Heart left ventricle (tissue), 16 donors: Measurements from ENCODE around the gene ATP1B2. TPM values are rescaled to one million over a fixed set of nuclear protein-coding genes. Genes with fewer than 3 reads are reported as not detected.
"Not testable (repeated sequence)": the region's sequence is repeated elsewhere in the genome, so short reads cannot be mapped to it uniquely, and the experiment has no call there.

Experiments
- ATAC-seq, 4 donors: fragments of 200-7000 bp; cut with Tn5 transposase; one replicate each; pipeline ENCODE4 v1.9.1; 2020 to 2022; ENCODE audit warnings: moderate library complexity in 4 of 4, mild to moderate bottlenecking in 3 of 4, moderate number of reproducible peaks in 1 of 4
- DNase-seq, 5 donors: peaks; one replicate each; pipeline ENCODE4 v3.0.0-alpha.2; 2020
- H3K27ac ChIP-seq, 12 donors: fragments of 200-600 bp; sonication (generic) in 4 of 12; one replicate each; pipeline versions ENCODE4 v1.5.0 to v1.8.0; 2016 to 2022; ENCODE audit warnings: mild to moderate bottlenecking in 2 of 12
- H3K27me3 ChIP-seq, 9 donors: fragments of 200-600 bp; sonication (generic) in 2 of 9; one replicate each; pipeline versions ENCODE4 v1.5.1 to v1.8.0; 2016 to 2022; ENCODE audit warnings: mild to moderate bottlenecking in 3 of 9
- H3K36me3 ChIP-seq, 9 donors: fragments of 200-600 bp; sonication (generic) in 2 of 9; one replicate each; pipeline versions ENCODE4 v1.5.0 to v1.8.0; 2018 to 2022; ENCODE audit warnings: mild to moderate bottlenecking in 2 of 9
- H3K4me1 ChIP-seq, 12 donors: fragments of 200-600 bp; sonication (generic) in 4 of 12; one replicate each; pipeline versions ENCODE4 v1.5.0 to v1.8.0; 2016 to 2022; ENCODE audit warnings: mild to moderate bottlenecking in 3 of 12
- H3K4me3 ChIP-seq, 12 donors: fragments of 200-600 bp; sonication (generic) in 4 of 12; one replicate each; pipeline versions ENCODE4 v1.5.0 to v1.8.0; 2017 to 2022; ENCODE audit warnings: mild to moderate bottlenecking in 9 of 12, moderate library complexity in 4 of 12
- H3K9me3 ChIP-seq, 12 donors: fragments of 200-600 bp; sonication (generic) in 4 of 12; one replicate each; pipeline versions ENCODE4 v1.5.0 to v1.8.0; 2016 to 2022; ENCODE audit warnings: mild to moderate bottlenecking in 1 of 12
- POLR2A ChIP-seq, 2 donors: fragments of 450-650 bp; IDR thresholded peaks; one replicate each; pipeline ENCODE4 v1.6.1; 2017; ENCODE audit warnings: antibody characterized with exemption in 2 of 2, mild to moderate bottlenecking in 2 of 2, moderate library complexity in 2 of 2
- WGBS, 4 donors: extraction: QIAGEN DNeasy Blood & Tissue Kit in 2 of 4; methylation state at CpG; one replicate each; pipeline versions ENCODE4 v1.1.5 to v1.1.7; 2013 to 2018; 5-methylcytosine and 5-hydroxymethylcytosine counted together
- intact Hi-C, 10 donors: fragments of 100-400 bp; cut with DNase I; formaldehyde crosslinking; loops; one replicate each; pipeline versions ENCODE4 v1.11.1 to v1.14.2; 2022
- polyA plus RNA-seq, 2 donors: library from polyadenylated mRNA; stranded (reverse); fragments of 200-250 nt; gene quantifications; one replicate each; pipeline ENCODE4 v1.2.3, GENCODE V29; 2013
- total RNA-seq, 9 donors: library from RNA; depleted of rRNA in 2 of 9; stranded (reverse); fragments of >200 nt in 2 of 9; fragmentation: NEBNext Ultra II Directional in 3 of 9; extraction: Animal tissue kit (Norgen Biotek cat#: 25700) in 3 of 9; gene quantifications; one replicate each; pipeline versions ENCODE4 v1.1.0 to v1.2.4, GENCODE V29; 2016 to 2023
- TF ChIP-seq, protein P1 (sequence below), 12 donors: fragments of 200-600 bp; sonication (generic) in 4 of 12; IDR thresholded peaks; one replicate each; pipeline versions ENCODE4 v1.5.0 to v1.8.0; 2018 to 2022; ENCODE audit warnings: antibody characterized with exemption in 12 of 12, mild to moderate bottlenecking in 5 of 12
- donor health status: ischemic (EF 13 %, LVEDD 7.1; RV severe dilation, severe dysfunction).
- donor health status: healthy with polysubstance abuse.
- donor health status: DM: no; HTN: yes; CAD: no.
- donor health status: DM: no; HTN: no; CAD: no.
- donor health status: ischemic (EF 25% LVEDD 6.9; RV normal size, moderate dysfunction).
- donor health status: ischemic (EF 25% LVEDD 5.7; RV mildly dilated, moderate dysfunction).
- donor health status: healthy.
- donor health status: DM: yes; HTN: yes; CAD: no.
- donor health status: ischemic (EF 35%, LVEDD 5.7; RV mildly dilated, moderate dysfunction).
- donor health status: nonischemic (EF 11% LVEDD 7.7; RV severe dilation, severe dysfunction).
- donor health status: DM: yes; HTN: yes; CAD: no.
- donor health status: PGD.
- donor health status: ischemic (EF 29% LVEDD 5.4; RV normal size, mild dysfunction).
- donor health status: nonischemic (EF 23%, LVEDD 6.1; RV moderate dilation, normal function).

Gene ATP1B2
- total and polyA plus RNA-seq, 11 donors, result 0.60 to 6.6 (median 2.9) TPM

DNA sequence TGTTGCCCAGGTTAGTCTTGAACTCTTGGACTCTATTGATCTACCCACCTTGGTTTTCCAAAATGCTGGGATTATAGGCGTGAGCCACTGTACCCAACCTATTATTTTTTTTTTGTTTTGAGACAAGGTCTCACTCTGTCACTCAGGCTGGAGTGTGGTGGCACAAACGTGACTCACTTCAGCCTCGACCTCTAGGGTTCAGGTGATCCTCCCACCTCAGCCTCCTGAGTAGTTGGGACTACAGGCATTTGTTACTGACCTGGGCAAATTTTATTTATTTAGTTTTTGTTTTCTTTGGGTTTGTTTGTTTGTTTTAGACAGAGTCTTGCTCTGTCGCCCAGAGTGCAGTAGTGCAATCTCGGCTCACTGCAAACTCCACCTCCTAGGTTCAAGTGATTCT lies 27.1 kb upstream of the ATP1B2 start:
- ATAC-seq (no peak), DNase-seq (no peak)
- peaks cover 0 to 16% (median 10%) of the 10 kb centered on the region in 12 donors for H3K4me1 ChIP-seq
- intact Hi-C loops, result no loop called here
- H3K9me3 ChIP-seq, result no peaks in the 10 kb centered on the region
- H3K27ac ChIP-seq, result no peak overlapping the region
- no peaks in the 10 kb centered on the region for H3K27me3 ChIP-seq
- TF ChIP-seq, protein P1, sequence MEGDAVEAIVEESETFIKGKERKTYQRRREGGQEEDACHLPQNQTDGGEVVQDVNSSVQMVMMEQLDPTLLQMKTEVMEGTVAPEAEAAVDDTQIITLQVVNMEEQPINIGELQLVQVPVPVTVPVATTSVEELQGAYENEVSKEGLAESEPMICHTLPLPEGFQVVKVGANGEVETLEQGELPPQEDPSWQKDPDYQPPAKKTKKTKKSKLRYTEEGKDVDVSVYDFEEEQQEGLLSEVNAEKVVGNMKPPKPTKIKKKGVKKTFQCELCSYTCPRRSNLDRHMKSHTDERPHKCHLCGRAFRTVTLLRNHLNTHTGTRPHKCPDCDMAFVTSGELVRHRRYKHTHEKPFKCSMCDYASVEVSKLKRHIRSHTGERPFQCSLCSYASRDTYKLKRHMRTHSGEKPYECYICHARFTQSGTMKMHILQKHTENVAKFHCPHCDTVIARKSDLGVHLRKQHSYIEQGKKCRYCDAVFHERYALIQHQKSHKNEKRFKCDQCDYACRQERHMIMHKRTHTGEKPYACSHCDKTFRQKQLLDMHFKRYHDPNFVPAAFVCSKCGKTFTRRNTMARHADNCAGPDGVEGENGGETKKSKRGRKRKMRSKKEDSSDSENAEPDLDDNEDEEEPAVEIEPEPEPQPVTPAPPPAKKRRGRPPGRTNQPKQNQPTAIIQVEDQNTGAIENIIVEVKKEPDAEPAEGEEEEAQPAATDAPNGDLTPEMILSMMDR (IDR thresholded peaks at IDR 0.05), result no peak
- TF ChIP-seq POLR2A (IDR thresholded peaks at IDR 0.05), result no peak
- H3K36me3 ChIP-seq, result peaks cover 0 to 9% (median 5%) of the 10 kb centered on the region in 9 donors
- no peak overlapping the region for H3K4me3 ChIP-seq
- 88 to 91% (median 90%) methylated on average over 5 of the region's 5 CpGs for WGBS, 4 donors

DNA sequence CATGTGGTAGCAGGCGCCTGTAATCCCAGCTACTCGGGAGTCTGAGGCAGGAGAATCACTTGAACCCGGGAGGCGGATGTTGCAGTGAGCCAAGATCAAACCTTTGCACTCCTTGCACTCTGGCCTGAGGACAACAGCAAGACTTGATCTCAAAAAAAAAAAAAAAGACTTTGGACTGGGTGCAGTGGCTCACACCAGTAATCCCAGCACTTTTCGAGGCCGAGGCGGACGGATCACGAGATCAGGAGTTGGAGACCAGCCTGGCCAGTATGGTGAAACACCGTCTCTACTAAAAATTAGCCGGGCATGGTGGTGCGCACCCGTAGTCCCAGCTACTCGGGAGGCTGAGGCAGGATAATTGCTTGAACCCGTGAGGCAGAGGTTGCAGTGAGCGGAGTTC lies 25.0 kb upstream of the ATP1B2 start:
- not testable (repeated sequence) for DNase-seq, ATAC-seq, H3K9me3 ChIP-seq, H3K27me3 ChIP-seq, H3K4me3 ChIP-seq, H3K36me3 ChIP-seq
- WGBS, 4 donors, result 94 to 99% (median 97%) methylated on average over 16 of the region's 16 CpGs
- H3K27ac ChIP-seq, result peak overlapping the region in 2 of 12 donors; percentile 11 to 91
- H3K4me1 ChIP-seq, result peaks cover 0 to 16% (median 10%) of the 10 kb centered on the region in 12 donors
- intact Hi-C loops, result loop anchor here in 1 of 10 donors (2.0 kb wide), 1 partner anchor 61 kb away; the partner anchor contains the start of gene TP53

DNA sequence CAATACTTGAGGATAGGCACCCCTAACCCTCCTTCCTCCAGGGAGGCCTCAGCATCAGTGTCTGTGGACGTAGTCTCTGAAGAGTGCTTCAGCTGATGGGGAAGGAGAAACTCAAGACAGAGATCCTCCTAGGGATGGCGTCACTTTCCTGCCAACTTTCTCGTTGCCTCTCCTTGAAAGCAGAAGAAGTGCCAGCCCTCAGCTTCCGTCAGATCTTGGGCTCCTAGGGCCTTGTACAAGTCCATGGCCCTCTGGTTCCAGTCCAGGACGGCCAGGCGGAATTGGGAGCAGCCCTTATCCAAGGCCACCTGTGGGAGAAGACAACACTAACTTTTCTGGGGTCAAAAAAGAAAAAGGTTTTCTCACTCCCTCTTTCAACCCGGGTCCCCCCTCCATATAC lies 24.4 kb upstream of the ATP1B2 start:
- H3K4me3 ChIP-seq, result peak overlapping the region in 8 of 12 donors; percentile 68 to 91 (median 84)
- no peak for TF ChIP-seq POLR2A (IDR thresholded peaks at IDR 0.05)
- TF ChIP-seq, protein P1 (IDR thresholded peaks at IDR 0.05), result no peak
- intact Hi-C loops, result loop anchor here in 1 of 10 donors (2.0 kb wide), 1 partner anchor 60 kb away; the partner anchor contains the start of gene TP53
- no peaks in the 10 kb centered on the region for H3K27me3 ChIP-seq
- H3K9me3 ChIP-seq, result no peaks in the 10 kb centered on the region
- peaks cover 0 to 9% (median 5%) of the 10 kb centered on the region in 9 donors for H3K36me3 ChIP-seq
- H3K4me1 ChIP-seq, result peaks cover 0 to 18% (median 11%) of the 10 kb centered on the region in 12 donors
- H3K27ac ChIP-seq, result peak overlapping the region in 5 of 12 donors; percentile 89 to 98 (median 92)
- DNase-seq (peak in 4 of 5 donors; percentile 20 to 49 (median 38)), ATAC-seq (no peak)
- WGBS, 4 donors, result 82 to 90% (median 87%) methylated on average over 7 of the region's 7 CpGs

DNA sequence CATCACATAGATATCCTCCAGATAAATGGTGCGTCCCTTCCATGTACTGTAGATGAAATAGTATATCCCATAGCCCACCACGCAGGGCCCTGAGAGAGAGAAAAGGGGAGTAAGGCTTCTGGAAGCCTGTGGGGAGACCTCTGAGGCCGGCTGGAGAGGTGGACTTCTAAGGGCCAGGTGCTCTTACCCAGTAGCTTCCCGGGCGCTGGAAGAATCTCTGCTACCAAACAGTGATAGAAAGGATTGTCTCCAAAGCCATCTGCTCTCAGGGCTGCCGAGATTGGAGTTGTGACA lies 23.8 kb upstream of the ATP1B2 start:
- Histone ChIP-seq H3K9me3 (no peaks in the 10 kb centered on the region), H3K4me3 (peak overlapping the region; percentile 44 to 94 (median 84)), H3K27me3 (no peaks in the 10 kb centered on the region), H3K4me1 (peaks cover 0 to 24% (median 11%) of the 10 kb centered on the region in 12 donors), H3K27ac (peak overlapping the region; percentile 85 to 98 (median 92)), H3K36me3 (peaks cover 0 to 9% (median 5%) of the 10 kb centered on the region in 9 donors)
- intact Hi-C loops, result loop anchor here in 1 of 10 donors (2.0 kb wide), 1 partner anchor 60 kb away; the partner anchor contains the start of gene TP53
- TF ChIP-seq POLR2A (IDR thresholded peaks at IDR 0.05), result no peak
- TF ChIP-seq, protein P1 (IDR thresholded peaks at IDR 0.05), result no peak
- DNase-seq, result no peak
- peak in 1 of 4 donors; percentile 7 for ATAC-seq
- 21 to 25% (median 22%) methylated on average over 6 of the region's 6 CpGs for WGBS, 4 donors
